Thoracic aorta (tissue), 2 donors: Measurements from ENCODE around the gene YEATS4. TPM values are rescaled to one million over a fixed set of nuclear protein-coding genes. Genes with fewer than 3 reads are reported as not detected.
A peak's percentile ranks its signal among the peaks of the same experiment; 100 is the strongest.

ENCODE experiments used
- ATAC-seq: fragments of 150-250 bp; one replicate; pipeline ENCODE4 v1.8.0; 2017; ENCODE audit warnings: low read depth; ENCODE audit not compliant: insufficient number of reproducible peaks, low FRiP score
- DNase-seq: peaks from one replicate; pipeline ENCODE4 v3.0.0-alpha.2; 2020; ENCODE audit warnings: low spot score
- H3K27ac ChIP-seq, 2 donors: fragments of 200-600 bp; sonication (generic); 1 replicate in 1 of 2; 2 replicates in 1 of 2; pipeline ENCODE4 v1.5.1; 2016; ENCODE audit warnings: mild to moderate bottlenecking in 2 of 2, moderate library complexity in 2 of 2
- H3K27me3 ChIP-seq: fragments of 200-600 bp; sonication (generic); replicated peaks from 2 replicates; pipeline ENCODE4 v1.6.0; 2016; ENCODE audit warnings: mild to moderate bottlenecking; ENCODE audit not compliant: insufficient read depth
- H3K36me3 ChIP-seq: fragments of 200-600 bp; sonication (generic); one replicate; pipeline ENCODE4 v1.5.1; 2016
- H3K4me1 ChIP-seq, 2 donors: fragments of 200-600 bp; sonication (generic); 1 replicate in 1 of 2; 2 replicates in 1 of 2; pipeline versions ENCODE4 v1.5.1 to v1.6.0; 2016; ENCODE audit warnings: low read depth in 2 of 2, mild to moderate bottlenecking in 1 of 2; ENCODE audit not compliant: control insufficient read depth in 1 of 2
- H3K4me3 ChIP-seq: fragments of 200-600 bp; sonication (generic); 2 replicates; pipeline ENCODE4 v1.5.1; 2016; ENCODE audit warnings: mild to moderate bottlenecking
- H3K9me3 ChIP-seq: fragments of 200-600 bp; sonication (generic); 2 replicates; pipeline ENCODE4 v1.5.1; 2016
- total RNA-seq, 2 donors: library from RNA; depleted of rRNA; stranded (reverse); fragments of >200 nt; gene quantifications; one replicate each; pipeline versions ENCODE4 v1.1.0 to v1.2.3, GENCODE V29; 2016
- TF ChIP-seq, protein P1 (sequence below): fragments of 200-600 bp; sonication (generic); IDR thresholded peaks from one replicate; pipeline ENCODE4 v1.5.1; 2019; ENCODE audit warnings: antibody characterized with exemption

YEATS4 gene
- total RNA-seq, 2 donors from 2014 or later: 5.7 to 9.7 TPM

DNA sequence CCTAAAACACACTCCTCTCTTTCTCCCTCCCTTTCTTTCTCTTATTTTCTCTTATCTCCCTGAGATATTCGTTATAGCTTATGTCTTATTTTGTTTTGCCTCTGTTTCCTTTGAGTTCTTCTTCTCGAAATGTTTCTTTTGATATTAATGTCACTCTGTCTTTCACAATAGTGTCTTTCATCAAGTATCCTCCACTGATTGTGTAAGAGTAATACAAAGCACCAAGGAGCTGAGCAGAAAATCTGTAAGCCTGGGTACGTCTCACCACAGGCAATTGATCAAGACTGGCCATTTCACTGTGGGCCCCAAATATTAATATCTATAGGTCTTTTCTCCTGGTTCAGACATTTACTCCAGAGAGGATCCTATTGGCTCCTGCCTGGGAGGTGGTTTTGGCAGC lies 16.2 kb upstream of the YEATS4 start:
- DNase-seq (no peak), ATAC-seq (no peak)
- Histone ChIP-seq H3K4me1 (no peaks in the 10 kb centered on the region), H3K4me3 (no peak overlapping the region), H3K36me3 (no peaks in the 10 kb centered on the region), H3K27me3 (no peaks in the 10 kb centered on the region), H3K9me3 (no peaks in the 10 kb centered on the region), H3K27ac (no peak overlapping the region)
- TF ChIP-seq, protein P1, sequence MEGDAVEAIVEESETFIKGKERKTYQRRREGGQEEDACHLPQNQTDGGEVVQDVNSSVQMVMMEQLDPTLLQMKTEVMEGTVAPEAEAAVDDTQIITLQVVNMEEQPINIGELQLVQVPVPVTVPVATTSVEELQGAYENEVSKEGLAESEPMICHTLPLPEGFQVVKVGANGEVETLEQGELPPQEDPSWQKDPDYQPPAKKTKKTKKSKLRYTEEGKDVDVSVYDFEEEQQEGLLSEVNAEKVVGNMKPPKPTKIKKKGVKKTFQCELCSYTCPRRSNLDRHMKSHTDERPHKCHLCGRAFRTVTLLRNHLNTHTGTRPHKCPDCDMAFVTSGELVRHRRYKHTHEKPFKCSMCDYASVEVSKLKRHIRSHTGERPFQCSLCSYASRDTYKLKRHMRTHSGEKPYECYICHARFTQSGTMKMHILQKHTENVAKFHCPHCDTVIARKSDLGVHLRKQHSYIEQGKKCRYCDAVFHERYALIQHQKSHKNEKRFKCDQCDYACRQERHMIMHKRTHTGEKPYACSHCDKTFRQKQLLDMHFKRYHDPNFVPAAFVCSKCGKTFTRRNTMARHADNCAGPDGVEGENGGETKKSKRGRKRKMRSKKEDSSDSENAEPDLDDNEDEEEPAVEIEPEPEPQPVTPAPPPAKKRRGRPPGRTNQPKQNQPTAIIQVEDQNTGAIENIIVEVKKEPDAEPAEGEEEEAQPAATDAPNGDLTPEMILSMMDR: no peak

- Histone ChIP-seq H3K4me1 (no peaks in the 10 kb centered on the region), H3K27ac (no peak overlapping the region), H3K4me3 (no peak overlapping the region), H3K9me3 (no peaks in the 10 kb centered on the region), H3K27me3 (no peaks in the 10 kb centered on the region), H3K36me3 (no peaks in the 10 kb centered on the region)
- TF ChIP-seq, protein P1: no peak
- ATAC-seq (no peak), DNase-seq (no peak)
Observed at GRCh38 chr12:69343885-69344612, 15.5 kb upstream of the YEATS4 start.

DNA sequence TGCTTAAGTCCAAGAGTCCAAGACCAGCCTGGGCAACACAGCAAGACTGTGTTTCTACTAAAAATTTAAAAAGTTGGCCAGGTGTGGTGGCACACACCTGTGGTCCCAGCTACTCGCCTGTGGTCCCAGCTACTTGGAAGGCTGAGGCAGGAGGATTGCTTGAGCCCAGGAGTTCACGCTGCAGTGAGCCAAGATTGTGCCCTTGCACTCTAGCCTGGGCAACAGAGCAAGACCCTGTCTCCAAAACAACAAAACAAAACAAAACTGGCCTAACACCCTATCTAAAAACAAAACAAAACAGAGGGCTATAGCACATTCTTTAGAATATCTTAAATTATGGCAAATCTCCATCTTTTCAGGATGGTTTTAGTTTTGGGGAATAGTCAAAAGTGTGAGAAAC lies 14.5 kb upstream of the YEATS4 start:
- ATAC-seq: no peak
- Histone ChIP-seq H3K36me3 (no peaks in the 10 kb centered on the region), H3K27ac (no peak overlapping the region), H3K27me3 (no peaks in the 10 kb centered on the region), H3K9me3 (no peaks in the 10 kb centered on the region), H3K4me1 (no peaks in the 10 kb centered on the region), H3K4me3 (no peak overlapping the region)
- DNase-seq: no peak
- TF ChIP-seq, protein P1: no peak

GRCh38 chr12:69345742-69346141 lies 13.8 kb upstream of the YEATS4 start:
- Histone ChIP-seq H3K4me3 (no peak overlapping the region), H3K9me3 (no peaks in the 10 kb centered on the region), H3K27ac (no peak overlapping the region), H3K4me1 (no peaks in the 10 kb centered on the region), H3K27me3 (no peaks in the 10 kb centered on the region), H3K36me3 (no peaks in the 10 kb centered on the region)
- DNase-seq (no peak), ATAC-seq (no peak)
- TF ChIP-seq, protein P1: no peak

DNA sequence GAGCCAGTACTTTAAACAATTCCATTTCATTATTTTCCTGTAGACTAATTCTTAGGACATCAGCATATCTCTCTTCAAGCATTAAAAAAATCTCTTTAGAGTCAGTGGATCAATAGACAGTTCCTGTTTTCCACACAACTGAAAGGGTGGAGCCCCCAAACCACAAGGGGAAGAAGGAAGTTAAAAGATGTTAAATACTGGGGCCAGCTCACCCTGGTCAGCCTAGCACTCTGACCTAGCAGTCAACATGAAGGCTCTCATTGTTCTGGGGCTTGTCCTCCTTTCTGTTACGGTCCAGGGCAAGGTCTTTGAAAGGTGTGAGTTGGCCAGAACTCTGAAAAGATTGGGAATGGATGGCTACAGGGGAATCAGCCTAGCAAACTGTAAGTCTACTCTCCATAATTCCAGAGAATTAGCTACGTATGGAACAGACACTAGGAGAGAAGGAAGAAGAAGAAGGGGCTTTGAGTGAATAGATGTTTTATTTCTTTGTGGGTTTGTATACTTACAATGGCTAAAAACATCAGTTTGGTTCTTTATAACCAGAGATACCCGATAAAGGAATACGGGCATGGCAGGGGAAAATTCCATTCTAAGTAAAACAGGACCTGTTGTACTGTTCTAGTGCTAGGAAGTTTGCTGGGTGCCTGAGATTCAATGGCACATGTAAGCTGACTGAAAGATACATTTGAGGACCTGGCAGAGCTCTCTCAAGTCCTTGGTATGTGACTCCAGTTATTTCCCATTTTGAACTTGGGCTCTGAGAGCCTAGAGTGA lies 11.2 kb upstream of the YEATS4 start, which contains the start of gene LYZ:
Gene LYZ (plus strand): TSS at position 220 of the 777 bp plus-strand sequence. CDS start 28 bp downstream, at position 248.
- Histone ChIP-seq H3K27ac (no peak within 1 kb of the TSS), H3K4me1 (no peaks in the 10 kb centered on the region), H3K27me3 (no peaks in the 10 kb centered on the region), H3K36me3 (no peaks in the 10 kb centered on the region), H3K4me3 (peak within 1 kb of the TSS; percentile 33), H3K9me3 (no peaks in the 10 kb centered on the region)
- no peak for ATAC-seq
- no peak for DNase-seq
- TF ChIP-seq, protein P1: no peak
